GM12878 (cell line): ENCODE data around the gene SCEL. TPM values are rescaled to one million over a fixed set of nuclear protein-coding genes. Genes with fewer than 3 reads are reported as not detected.

ENCODE experiments used
- CHD4 ChIP-seq: fragments of 200-600 bp; sonication (generic); IDR thresholded peaks from 2 replicates; pipeline ENCODE4 v1.6.1; 2016; ENCODE audit warnings: mild to moderate bottlenecking
- E2F4 ChIP-seq: IDR thresholded peaks from 2 replicates; pipeline ENCODE4 v1.6.1; 2012; ENCODE audit warnings: low read depth, low read length, improper control_type of control experiment
- EED ChIP-seq: sonication (generic); IDR thresholded peaks from 2 replicates; pipeline ENCODE4 v1.6.1; 2016; ENCODE audit warnings: antibody characterized with exemption, low read depth
- POLR2AphosphoS2 ChIP-seq: IDR thresholded peaks from 2 replicates; pipeline ENCODE4 v1.6.1; 2011; ENCODE audit warnings: low read depth, mild to moderate bottlenecking, low read length, improper control_type of control experiment, moderate library complexity
- STAT3 ChIP-seq: IDR thresholded peaks from 2 replicates; pipeline ENCODE4 v1.6.1; 2011; ENCODE audit warnings: low read depth, low read length, improper control_type of control experiment
- USF2 ChIP-seq: IDR thresholded peaks from 2 replicates; pipeline ENCODE4 v1.6.1; 2011; ENCODE audit warnings: low read depth, low read length, improper control_type of control experiment, borderline replicate concordance
- YBX1 ChIP-seq: fragments of 450-650 bp; IDR thresholded peaks from 2 replicates; pipeline ENCODE4 v1.6.1; 2016; ENCODE audit warnings: antibody characterized with exemption
- ZNF687 ChIP-seq: fragments of 450-650 bp; IDR thresholded peaks from 2 replicates; pipeline ENCODE4 v1.6.1; 2017; ENCODE audit warnings: mild to moderate bottlenecking, moderate library complexity
- polyA plus RNA-seq, 11 experiments: library from polyadenylated mRNA; depleted of rRNA in 4 of 11; unstranded in 6 of 11; stranded (reverse) in 5 of 11; fragments of >200 nt; fragmentation: Nextera tagmentation in 4 of 11; fragmentation: Illumina TruSeq in 1 of 11; extraction: Ambion mirVana in 4 of 11; extraction: Trizol in 1 of 11; gene quantifications; 1 replicate in 1 of 11; 2 replicates in 10 of 11; pipeline versions ENCODE4 v1.2.1 to v1.2.3, GENCODE V29; 2011 to 2016; ENCODE audit warnings: inconsistent platforms in 2 of 11, missing spikeins in 2 of 11, low read depth in 1 of 11
- total RNA-seq, 4 experiments: library from RNA; depleted of rRNA in 3 of 4; stranded (reverse); fragments of >200 nt in 3 of 4; fragmentation: Illumina TruSeq in 1 of 4; extraction: Trizol in 1 of 4; gene quantifications; 2 replicates each; pipeline versions ENCODE4 v1.2.1 to v1.2.3, GENCODE V29; 2013 to 2021
- TF ChIP-seq, protein P1 (sequence below), 3 experiments: IDR thresholded peaks in 2 of 3; conservative IDR thresholded peaks in 1 of 3; 2 replicates each; pipeline ENCODE4 v1.5.1; 2011; ENCODE audit warnings: low read depth in 3 of 3, low read length in 3 of 3, mild to moderate bottlenecking in 3 of 3, control low read depth in 2 of 3, moderate library complexity in 2 of 3, inconsistent platforms in 1 of 3, mixed read lengths in 1 of 3; ENCODE audit not compliant: control insufficient read depth in 2 of 3, insufficient read depth in 1 of 3; ENCODE audit errors: extremely low read depth in 1 of 3
- TF ChIP-seq, protein P2 (sequence below): fragments of 450-650 bp; IDR thresholded peaks from 2 replicates; pipeline ENCODE4 v1.6.1; 2016; ENCODE audit warnings: mild to moderate bottlenecking, moderate library complexity, borderline replicate concordance

Gene SCEL
- total and polyA plus RNA-seq, 10 of the 15 experiments (the other 5 are each of a cell fraction or from before 2014, with no cell fraction given), result 0.09 to 0.68 (median 0.16) TPM; not detected in 1

DNA sequence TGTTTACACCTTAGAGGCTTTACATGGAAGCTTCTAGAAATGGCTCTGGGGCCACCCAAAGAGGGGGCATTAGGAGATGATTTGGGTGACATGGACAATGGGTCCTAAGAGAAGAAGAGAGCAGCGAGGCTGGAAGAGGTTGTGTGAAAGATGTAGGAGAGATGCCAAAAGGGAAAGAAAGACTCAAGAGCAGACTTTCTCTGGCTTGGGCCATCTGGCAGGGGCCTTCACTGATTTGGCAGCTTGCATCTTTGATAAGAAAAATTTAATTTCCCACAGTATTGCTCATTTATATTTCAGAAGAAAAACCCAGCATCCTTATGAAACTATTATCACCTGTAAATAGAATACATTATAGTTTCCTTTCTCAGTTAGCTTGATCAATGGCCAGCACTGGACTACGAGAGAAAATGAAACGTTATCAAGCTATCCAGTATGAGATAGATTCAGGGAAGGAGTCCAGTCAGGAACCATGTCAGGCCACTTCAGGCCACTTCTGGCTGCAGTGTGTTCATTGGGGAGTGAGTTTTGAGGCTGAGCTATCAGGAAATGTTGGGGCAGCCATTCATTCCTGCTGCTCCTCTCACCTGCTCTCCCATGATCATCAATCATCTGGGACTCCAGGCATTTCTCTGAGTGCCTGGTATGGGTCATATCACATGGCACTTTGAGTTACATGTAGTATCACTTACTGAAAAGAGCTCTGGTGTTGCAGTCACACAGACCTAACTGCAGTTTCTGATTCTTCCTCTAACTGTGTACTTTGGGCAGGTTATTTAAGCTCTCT, 10.3 kb downstream of the SCEL start (continued):
- no peak for TF ChIP-seq ZNF687
- no peak for TF ChIP-seq EED
- no peak for TF ChIP-seq STAT3
- TF ChIP-seq, protein P1, sequence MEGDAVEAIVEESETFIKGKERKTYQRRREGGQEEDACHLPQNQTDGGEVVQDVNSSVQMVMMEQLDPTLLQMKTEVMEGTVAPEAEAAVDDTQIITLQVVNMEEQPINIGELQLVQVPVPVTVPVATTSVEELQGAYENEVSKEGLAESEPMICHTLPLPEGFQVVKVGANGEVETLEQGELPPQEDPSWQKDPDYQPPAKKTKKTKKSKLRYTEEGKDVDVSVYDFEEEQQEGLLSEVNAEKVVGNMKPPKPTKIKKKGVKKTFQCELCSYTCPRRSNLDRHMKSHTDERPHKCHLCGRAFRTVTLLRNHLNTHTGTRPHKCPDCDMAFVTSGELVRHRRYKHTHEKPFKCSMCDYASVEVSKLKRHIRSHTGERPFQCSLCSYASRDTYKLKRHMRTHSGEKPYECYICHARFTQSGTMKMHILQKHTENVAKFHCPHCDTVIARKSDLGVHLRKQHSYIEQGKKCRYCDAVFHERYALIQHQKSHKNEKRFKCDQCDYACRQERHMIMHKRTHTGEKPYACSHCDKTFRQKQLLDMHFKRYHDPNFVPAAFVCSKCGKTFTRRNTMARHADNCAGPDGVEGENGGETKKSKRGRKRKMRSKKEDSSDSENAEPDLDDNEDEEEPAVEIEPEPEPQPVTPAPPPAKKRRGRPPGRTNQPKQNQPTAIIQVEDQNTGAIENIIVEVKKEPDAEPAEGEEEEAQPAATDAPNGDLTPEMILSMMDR (IDR thresholded peaks at IDR 0.05 in 2 of 3, conservative IDR thresholded peaks at IDR 0.05 in 1 of 3; ENCODE audit: control insufficient read depth in 2 of 3, extremely low read depth in 1 of 3, insufficient read depth in 1 of 3, low read depth in 3 of 3, low read length in 3 of 3), result no peak
- no peak for TF ChIP-seq USF2
- TF ChIP-seq POLR2AphosphoS2, result no peak
- no peak for TF ChIP-seq E2F4
- TF ChIP-seq YBX1, result no peak
- no peak for TF ChIP-seq CHD4
- TF ChIP-seq, protein P2, sequence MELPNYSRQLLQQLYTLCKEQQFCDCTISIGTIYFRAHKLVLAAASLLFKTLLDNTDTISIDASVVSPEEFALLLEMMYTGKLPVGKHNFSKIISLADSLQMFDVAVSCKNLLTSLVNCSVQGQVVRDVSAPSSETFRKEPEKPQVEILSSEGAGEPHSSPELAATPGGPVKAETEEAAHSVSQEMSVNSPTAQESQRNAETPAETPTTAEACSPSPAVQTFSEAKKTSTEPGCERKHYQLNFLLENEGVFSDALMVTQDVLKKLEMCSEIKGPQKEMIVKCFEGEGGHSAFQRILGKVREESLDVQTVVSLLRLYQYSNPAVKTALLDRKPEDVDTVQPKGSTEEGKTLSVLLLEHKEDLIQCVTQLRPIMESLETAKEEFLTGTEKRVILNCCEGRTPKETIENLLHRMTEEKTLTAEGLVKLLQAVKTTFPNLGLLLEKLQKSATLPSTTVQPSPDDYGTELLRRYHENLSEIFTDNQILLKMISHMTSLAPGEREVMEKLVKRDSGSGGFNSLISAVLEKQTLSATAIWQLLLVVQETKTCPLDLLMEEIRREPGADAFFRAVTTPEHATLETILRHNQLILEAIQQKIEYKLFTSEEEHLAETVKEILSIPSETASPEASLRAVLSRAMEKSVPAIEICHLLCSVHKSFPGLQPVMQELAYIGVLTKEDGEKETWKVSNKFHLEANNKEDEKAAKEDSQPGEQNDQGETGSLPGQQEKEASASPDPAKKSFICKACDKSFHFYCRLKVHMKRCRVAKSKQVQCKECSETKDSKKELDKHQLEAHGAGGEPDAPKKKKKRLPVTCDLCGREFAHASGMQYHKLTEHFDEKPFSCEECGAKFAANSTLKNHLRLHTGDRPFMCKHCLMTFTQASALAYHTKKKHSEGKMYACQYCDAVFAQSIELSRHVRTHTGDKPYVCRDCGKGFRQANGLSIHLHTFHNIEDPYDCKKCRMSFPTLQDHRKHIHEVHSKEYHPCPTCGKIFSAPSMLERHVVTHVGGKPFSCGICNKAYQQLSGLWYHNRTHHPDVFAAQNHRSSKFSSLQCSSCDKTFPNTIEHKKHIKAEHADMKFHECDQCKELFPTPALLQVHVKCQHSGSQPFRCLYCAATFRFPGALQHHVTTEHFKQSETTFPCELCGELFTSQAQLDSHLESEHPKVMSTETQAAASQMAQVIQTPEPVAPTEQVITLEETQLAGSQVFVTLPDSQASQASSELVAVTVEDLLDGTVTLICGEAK, result no peak
